ENCODE measurements around the gene ARHGEF28.

ARHGEF28 gene

DNA sequence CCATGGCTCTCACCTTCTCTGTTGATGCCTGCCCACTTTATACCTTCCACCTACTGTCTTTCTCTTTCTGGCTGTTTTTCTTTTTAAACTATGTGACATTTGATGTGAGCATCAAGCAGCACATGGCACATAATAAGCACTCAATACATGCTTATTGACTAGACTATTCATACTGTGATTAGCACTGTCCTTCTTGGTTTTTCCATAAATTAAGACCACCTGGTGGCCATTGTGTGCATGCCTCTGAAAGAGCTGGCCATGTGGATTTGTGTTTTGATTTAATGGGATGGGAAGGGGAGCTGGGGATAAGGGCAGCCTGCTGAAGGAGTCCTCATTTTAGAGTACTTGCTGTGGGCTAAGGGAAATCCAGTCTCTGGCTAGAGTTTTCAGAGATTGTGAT is 79.4 kb downstream of the ARHGEF28 start:
- no peaks in the 10 kb centered on the region for H4K20me1 ChIP-seq (ENCODE audit: control insufficient read depth, insufficient read depth, low read depth, low read length)
- no peak overlapping the region for H3K27ac ChIP-seq (ENCODE audit: low read depth, low read length)
- H3K9me3 ChIP-seq (ENCODE audit: control insufficient read depth, insufficient read depth, low read length): no peaks in the 10 kb centered on the region; the same call in 1 of the 2 replicates
- no peaks in the 10 kb centered on the region for H3K36me3 ChIP-seq (ENCODE audit: control insufficient read depth, low read length)
- no peak overlapping the region for H3K4me2 ChIP-seq (ENCODE audit: low read length)
- no peaks in the 10 kb centered on the region for H3K4me1 ChIP-seq (ENCODE audit: control insufficient read depth, low read length)
- TF ChIP-seq, protein P1, sequence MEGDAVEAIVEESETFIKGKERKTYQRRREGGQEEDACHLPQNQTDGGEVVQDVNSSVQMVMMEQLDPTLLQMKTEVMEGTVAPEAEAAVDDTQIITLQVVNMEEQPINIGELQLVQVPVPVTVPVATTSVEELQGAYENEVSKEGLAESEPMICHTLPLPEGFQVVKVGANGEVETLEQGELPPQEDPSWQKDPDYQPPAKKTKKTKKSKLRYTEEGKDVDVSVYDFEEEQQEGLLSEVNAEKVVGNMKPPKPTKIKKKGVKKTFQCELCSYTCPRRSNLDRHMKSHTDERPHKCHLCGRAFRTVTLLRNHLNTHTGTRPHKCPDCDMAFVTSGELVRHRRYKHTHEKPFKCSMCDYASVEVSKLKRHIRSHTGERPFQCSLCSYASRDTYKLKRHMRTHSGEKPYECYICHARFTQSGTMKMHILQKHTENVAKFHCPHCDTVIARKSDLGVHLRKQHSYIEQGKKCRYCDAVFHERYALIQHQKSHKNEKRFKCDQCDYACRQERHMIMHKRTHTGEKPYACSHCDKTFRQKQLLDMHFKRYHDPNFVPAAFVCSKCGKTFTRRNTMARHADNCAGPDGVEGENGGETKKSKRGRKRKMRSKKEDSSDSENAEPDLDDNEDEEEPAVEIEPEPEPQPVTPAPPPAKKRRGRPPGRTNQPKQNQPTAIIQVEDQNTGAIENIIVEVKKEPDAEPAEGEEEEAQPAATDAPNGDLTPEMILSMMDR (IDR thresholded peaks at IDR 0.05; ENCODE audit: low read depth, low read length, poor library complexity, severe bottlenecking): no peak
- no peak for TF ChIP-seq EZH2phosphoT487 (IDR thresholded peaks at IDR 0.05; ENCODE audit: borderline replicate concordance, low read length)
- H3K9me2 ChIP-seq (replicated peaks; ENCODE audit: control insufficient read depth, low read length): no peaks in the 10 kb centered on the region
- peaks cover 4% of the 10 kb centered on the region for H3K27me3 ChIP-seq (ENCODE audit: control insufficient read depth, low read length)
- H3K4me3 ChIP-seq (ENCODE audit: low read length): no peak overlapping the region
- H3F3A ChIP-seq (ENCODE audit: control insufficient read depth, insufficient read depth): no peaks in the 10 kb centered on the region
- H3K79me2 ChIP-seq (ENCODE audit: control insufficient read depth, low read length): no peaks in the 10 kb centered on the region

DNA sequence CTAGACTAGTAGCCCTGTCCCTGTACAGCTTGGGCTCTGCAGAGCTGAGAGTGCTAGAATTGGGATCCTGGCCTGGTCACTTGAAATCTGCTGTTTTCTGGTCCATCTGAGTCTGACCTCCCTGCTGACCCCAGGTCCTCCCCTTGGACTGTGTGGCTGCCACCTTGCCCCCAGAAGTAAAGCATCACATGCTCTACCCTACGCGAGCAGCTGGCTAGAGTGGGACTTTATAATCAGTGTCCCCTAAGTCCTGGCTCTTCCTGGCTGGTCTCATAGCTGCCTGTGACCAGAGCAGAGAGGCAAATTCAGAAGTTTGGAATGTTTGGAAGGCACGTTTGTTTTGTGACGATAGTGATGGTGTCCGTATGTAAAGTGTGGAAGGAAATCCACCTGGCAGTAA is 81.0 kb downstream of the ARHGEF28 start:
- Histone ChIP-seq H3K9me3 (ENCODE audit: control insufficient read depth, insufficient read depth, low read length) (no peaks in the 10 kb centered on the region; the same call in 1 of the 2 replicates), H3K27ac (ENCODE audit: low read depth, low read length) (no peak overlapping the region), H3K27me3 (ENCODE audit: control insufficient read depth, low read length) (peaks cover 4% of the 10 kb centered on the region; the same call in 1 of the 2 replicates), H3K79me2 (ENCODE audit: control insufficient read depth, low read length) (no peaks in the 10 kb centered on the region), H3F3A (ENCODE audit: control insufficient read depth, insufficient read depth) (no peaks in the 10 kb centered on the region), H3K36me3 (ENCODE audit: control insufficient read depth, low read length) (no peaks in the 10 kb centered on the region), H3K4me1 (ENCODE audit: control insufficient read depth, low read length) (no peaks in the 10 kb centered on the region), H3K4me2 (ENCODE audit: low read length) (no peak overlapping the region), H4K20me1 (ENCODE audit: control insufficient read depth, insufficient read depth, low read depth, low read length) (no peaks in the 10 kb centered on the region), H3K9me2 (replicated peaks; ENCODE audit: control insufficient read depth, low read length) (no peaks in the 10 kb centered on the region), H3K4me3 (ENCODE audit: low read length) (no peak overlapping the region)
- TF ChIP-seq EZH2phosphoT487 (IDR thresholded peaks at IDR 0.05; ENCODE audit: borderline replicate concordance, low read length): no peak
- TF ChIP-seq, protein P1 (IDR thresholded peaks at IDR 0.05; ENCODE audit: low read depth, low read length, poor library complexity, severe bottlenecking): no peak

DNA sequence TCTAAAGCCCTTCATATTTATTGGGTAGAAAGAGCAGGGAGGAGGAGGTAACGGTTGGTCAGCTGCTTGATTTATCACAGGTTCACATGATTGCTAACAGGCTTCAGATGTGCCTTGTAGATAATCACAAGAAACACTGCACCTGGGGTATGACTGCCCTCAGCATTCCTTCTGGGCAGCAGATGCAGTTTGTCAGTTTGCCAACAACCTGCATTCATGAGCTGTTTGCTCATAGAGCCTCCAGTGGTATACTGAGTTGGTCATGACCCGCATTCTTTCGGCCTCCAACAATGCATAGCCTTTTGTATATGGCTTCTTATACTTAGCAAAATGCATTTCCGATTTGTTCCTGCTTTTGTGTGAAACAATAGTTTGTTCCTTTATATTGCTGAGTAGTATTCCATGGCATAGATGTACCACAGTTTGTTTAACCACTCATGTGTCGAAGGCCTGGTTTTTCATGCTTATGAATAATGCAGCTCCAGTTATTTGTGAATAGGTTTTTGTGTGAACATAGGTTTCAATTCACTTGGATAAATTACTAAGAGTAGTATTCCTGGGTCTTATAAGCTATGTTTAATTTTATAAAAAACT is 83.6 kb downstream of the ARHGEF28 start:
- no peak overlapping the region for H3K27ac ChIP-seq (ENCODE audit: low read depth, low read length)
- H3K27me3 ChIP-seq (ENCODE audit: control insufficient read depth, low read length): no peaks in the 10 kb centered on the region
- H3K4me3 ChIP-seq (ENCODE audit: low read length): no peak overlapping the region
- no peaks in the 10 kb centered on the region; the same call in 1 of the 2 replicates for H3K9me3 ChIP-seq (ENCODE audit: control insufficient read depth, insufficient read depth, low read length)
- no peak for TF ChIP-seq EZH2phosphoT487 (IDR thresholded peaks at IDR 0.05; ENCODE audit: borderline replicate concordance, low read length)
- TF ChIP-seq, protein P1 (IDR thresholded peaks at IDR 0.05; ENCODE audit: low read depth, low read length, poor library complexity, severe bottlenecking): no peak
- no peaks in the 10 kb centered on the region for H4K20me1 ChIP-seq (ENCODE audit: control insufficient read depth, insufficient read depth, low read depth, low read length)
- H3K4me1 ChIP-seq (ENCODE audit: control insufficient read depth, low read length): no peaks in the 10 kb centered on the region
- no peaks in the 10 kb centered on the region for H3K9me2 ChIP-seq (replicated peaks; ENCODE audit: control insufficient read depth, low read length)
- H3K4me2 ChIP-seq (ENCODE audit: low read length): no peak overlapping the region
- H3K36me3 ChIP-seq (ENCODE audit: control insufficient read depth, low read length): no peaks in the 10 kb centered on the region
- no peaks in the 10 kb centered on the region for H3F3A ChIP-seq (ENCODE audit: control insufficient read depth, insufficient read depth)
- no peaks in the 10 kb centered on the region for H3K79me2 ChIP-seq (ENCODE audit: control insufficient read depth, low read length)

Measured in DOHH2 (cell line).